Stimulated activated CD8-positive, alpha-beta memory T cell treated with anti-CD3 and anti-CD28 coated beads, Interleukin-4, amount 100 ng/mL, for 1 hour (primary cell): Measurements from ENCODE around the gene SCGB1C1.
"Not testable (repeated sequence)": the region's sequence is repeated elsewhere in the genome, so short reads cannot be mapped to it uniquely, and the experiment has no call there.

Source experiments
- DNase-seq, 2 donors: peaks; one replicate each; pipeline ENCODE4 v3.0.0-alpha.2; 2020; ENCODE audit warnings: low read depth in 2 of 2, low spot score in 1 of 2

Gene SCGB1C1

DNA sequence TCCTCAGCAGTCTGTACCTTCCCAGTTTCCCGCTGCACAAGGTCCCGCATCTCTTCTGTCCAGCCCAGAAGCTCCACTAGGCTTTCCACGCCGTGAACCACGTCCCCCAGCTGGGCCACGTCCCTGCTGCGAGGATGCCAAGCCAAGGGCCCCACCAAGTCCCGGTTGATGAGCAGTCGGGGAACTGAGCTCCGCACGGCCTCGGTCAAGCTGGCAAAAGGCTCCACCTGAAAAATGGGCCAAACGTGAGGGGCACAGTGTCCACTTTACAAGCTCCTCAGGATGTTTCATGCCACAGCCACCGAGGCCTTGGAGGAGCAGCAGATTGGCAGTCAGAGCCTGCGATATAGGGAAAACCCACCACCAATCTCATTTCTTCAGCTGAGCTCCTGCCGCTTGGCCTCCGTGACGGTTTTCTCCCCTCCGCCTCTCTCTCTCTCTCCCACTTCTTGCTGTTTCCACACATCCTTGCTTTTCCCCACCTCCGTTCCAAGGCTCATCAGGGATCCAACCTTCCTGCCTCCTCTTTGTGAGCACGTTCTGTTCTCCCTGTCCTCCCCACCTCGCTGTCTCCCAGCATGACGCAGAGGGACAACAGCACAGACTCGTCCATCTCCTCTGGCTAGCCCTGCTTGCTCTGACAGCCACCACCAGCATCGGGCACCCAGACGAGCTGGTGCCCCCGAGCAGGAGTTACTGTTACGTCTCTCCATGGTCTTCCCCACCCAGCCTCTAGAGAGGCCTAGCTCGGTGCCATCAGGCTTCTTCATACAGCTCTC is 26.1 kb downstream of the SCGB1C1 start:
- no peak for DNase-seq

DNA sequence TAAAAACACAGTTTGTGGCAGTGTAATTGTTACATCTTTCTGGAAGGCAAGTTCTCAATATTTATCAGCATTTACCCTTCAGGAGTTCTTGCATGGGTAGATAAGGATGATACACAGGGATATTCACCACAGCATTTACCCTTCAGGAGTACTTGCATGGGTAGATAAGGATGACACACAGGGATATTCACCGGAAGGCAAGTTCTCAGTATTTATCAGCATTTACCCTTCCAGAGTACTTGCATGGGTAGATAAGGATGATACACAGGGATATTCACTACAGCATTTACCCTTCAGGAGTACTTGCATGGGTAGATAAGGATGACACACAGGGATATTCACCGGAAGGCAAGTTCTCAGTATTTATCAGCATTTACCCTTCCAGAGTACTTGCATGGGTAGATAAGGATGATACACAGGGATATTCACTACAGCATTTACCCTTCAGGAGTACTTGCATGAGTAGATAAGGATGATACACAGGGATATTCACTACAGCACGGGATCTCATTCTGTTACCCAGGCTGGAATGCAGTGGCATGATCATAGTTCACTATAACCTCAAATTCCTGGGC is 27.9 kb downstream of the SCGB1C1 start:
- not testable (repeated sequence) for DNase-seq

DNA sequence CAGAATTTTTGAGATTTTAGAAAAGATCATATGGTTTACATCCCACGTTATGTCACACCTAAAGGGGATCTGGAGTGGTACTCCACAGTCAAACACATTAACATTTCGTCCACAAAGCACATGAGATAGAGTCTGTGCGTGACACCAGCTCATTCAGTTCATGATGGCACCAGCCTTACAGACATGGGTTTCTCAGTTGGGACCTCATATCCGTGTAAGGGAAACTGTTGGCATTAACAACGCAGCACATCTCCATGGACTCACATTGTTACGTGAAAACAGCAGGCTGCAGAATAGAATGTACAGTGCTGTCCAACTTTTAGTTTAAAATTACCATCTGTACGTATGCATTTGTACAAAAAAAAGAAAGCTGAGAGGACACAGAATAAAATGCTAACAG is 28.7 kb downstream of the SCGB1C1 start:
- no peak for DNase-seq

DNA sequence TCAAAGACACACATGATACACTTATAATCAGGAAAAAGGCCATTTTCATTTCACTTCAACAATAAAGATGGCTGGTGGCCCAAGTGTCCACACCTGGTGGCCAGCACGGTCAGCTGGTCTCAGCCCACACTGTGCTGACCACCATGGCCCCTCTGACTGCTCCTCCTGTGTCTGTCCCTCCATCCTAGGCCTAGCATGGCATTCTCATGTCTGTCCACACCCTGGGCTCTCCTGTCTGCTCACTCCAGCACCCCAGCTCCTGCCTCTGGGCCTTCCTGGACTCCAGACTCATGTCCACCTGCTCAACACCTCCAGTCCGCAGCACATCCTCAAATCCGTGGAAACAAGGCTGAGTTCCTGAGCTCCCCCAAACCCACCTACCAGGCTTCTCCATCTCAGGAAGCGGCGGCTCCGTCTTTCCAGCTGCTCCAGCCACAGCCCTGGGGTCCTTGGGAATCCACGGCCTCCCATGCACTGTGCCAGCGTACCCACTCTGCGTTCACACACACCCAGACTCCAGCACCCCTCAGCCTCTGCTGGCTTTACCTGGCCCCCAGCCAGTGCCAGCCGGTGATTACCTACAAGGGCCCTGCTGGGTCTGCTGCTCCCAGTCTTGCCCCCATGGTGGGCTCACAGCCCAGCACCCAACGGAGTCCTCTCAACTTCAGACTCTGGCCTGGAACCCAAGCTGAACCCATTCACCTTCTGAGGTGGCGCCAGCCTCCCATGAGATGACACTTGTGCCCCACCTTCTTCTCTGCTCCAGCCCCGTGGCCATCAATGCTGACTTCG is 29.3 kb downstream of the SCGB1C1 start:
- no peak for DNase-seq

DNA sequence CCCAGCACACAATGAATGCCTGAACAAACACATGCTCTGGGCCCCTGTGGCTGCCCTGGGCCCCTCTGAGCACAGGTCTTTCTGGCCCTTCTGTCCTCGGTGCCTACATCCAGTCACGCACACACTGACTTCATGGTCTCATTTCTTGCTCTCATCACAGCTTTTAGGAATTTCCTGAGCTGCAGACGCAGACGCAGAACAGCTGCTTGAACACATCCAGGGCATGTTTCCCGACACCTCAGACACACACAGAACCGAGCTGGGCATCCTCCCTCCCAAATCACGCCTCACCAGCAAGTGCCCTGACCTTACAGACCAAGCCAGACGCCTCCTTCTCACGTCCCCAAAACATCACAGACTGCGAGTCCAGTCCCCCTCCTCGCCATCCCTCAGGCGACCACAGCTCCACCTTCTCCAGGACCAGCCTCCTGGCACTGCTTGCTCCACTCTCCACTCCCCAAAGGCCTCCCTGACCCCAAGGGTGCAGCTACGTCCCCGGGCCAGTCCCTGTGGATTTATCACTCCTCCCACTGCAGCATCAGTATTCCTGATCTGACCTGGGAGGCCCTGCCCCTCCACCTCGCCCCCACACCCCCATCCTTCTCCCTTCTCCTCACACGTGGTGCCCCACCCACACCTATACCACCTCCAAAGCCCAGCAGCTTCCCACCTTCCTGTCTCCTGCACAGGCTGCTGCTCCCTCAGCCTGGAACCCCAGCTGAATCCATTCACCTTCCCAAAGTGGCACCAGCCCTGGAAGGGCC is 30.3 kb downstream of the SCGB1C1 start:
- no peak for DNase-seq

DNA sequence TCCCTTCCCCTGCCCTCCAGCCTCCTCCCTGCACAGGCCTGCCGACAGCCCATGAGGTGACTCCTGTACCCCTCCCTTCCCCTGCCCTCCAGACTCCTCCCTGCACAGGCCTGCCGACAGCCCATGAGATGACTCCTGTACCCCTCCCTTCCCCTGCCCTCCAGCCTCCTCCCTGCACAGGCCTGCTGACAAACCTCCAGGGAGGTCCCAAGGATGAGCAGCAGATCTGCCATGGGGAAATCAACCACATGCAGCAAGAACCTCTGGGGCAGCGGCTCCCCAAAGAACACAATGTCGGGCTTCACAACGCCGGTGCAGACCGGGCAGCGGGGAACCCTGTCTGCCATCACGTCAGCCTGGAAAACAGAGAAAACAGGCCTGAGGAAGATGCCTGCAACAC is 31.0 kb downstream of the SCGB1C1 start:
- DNase-seq = no peak

DNA sequence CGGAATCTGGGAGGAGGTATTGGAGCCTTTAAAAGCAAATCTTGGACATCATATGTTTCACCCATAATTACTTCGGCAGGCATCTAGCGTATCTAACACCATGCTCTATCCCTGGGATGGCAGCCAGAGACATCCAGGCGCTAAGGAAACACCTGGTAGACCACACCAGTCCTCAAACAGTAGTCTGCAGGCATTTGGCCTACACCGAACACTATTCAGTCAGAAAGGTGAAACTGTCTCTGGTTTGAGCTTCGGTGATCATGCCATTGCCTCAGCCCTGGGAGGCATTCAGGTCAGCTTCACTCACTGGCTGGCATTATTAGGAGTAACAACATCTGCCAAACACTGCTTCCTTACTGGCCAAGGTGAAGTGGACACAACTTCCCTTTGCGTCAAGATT is 31.5 kb downstream of the SCGB1C1 start:
- no peak for DNase-seq

DNA sequence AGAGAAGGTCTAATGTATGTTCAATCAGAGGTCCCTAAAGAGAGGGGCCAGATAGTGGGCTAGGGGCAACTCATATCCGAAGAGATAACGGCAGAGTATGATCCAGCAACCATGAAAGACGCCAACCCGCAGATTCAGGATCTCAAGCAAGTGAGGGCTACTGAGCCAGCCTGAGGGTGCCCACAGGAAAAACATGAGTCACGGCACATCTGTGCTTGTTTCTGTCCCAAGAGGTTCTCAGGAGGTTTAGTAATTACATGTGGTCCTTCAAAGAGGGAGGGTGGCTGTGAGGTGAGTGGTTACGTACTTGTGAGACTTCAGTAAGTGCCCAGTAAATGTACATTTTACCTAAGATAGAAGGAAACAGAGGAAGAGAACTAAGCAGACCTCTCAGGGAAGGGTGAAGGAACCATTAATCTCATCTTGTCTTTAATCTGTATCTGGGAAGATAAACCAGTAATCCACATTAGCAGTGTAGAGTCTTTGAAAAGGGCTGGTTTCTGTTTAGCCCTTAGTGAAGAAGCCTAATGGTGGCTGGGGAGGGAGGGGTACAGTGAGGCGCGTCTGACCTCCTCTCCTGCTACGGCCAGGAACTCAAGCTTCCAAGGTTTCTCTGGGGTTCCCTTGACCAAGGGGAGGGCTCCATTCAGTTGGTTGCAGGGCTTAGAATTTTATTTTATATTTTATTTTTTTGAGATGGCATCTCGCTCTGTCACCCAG is 33.0 kb downstream of the SCGB1C1 start:
- DNase-seq = no peak

DNA sequence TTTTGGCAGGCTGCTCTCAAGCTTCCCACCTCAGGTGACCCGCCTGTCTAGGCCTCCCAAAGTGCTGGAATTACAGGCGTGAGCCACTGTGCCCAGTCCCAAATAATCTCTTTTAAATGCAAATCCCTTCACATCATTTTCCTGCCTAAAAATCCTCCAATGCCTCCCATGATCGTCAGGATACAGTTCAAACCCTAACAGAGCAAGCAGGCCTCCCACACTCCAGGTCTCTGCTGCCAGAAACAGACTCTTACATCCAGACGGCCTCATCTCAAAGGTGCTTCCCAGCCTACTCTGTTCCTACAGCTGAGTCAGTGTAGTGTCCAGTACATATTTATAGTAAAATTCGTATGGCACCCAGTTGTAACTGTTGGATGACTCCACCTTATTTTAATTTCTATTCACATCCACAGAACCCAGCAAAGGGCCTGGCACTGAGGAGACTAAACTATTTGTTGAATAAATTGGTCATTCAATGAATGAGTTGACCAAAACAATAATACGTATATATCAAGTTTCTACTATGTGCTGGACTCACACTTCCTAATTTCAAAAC is 35.0 kb downstream of the SCGB1C1 start:
- DNase-seq = no peak

DNA sequence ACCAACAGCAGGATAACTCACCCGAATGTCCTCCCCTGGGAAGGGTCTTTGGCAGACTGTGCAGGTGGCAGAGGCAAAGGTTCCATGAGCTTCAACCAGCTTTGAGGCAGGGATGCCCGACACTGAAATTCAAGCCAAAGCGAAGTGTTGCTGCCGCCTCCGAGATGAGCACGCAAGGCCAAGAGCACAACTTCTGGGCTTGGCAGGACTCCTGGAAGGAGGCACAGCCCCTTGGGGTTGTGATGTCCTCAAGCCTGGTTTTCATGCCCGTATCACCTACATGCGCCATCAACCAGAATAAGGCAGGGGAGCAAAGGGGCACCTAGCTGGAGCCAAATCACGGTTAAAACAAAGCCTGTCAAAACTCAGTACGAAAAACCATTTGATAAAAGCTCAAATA is 37.6 kb downstream of the SCGB1C1 start:
- no peak for DNase-seq

DNA sequence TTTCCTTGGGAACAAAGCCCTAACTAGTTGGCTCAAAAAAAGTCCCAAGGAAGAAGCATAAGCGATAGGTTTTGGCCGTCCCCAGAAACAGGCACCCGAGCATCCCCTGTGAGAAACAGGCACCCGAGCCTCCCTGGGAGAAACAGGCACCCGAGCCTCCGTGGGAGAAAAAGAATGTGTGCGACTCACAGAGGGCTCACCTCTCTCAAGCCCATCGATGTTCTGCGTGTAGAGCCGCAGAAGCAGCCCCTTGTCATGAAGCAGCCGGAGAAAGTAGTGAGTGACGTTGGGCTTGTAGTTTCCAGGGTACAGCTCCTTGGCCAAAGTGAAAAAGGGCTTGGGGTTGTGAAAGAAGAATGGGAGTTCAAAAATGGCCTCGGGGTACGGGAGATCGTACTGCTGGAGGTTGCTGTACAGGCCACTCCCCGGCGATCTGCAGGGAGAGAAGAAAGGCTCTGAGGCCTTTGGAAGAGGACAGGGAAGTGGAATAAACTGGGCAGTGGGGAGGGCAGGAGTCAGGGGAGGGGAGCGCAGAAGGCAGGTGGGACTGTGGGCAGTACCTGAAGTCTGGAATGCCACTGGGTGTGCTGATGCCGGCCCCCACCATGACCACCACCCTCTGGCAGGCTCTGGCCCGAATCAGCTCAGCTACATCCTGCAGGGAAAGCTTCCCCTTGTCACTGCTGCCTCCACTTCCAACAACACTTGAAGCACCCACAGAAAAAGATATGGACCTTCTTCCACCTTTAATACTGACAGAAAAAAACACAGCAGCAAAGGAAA is 40.1 kb downstream of the SCGB1C1 start:
- no peak for DNase-seq

DNA sequence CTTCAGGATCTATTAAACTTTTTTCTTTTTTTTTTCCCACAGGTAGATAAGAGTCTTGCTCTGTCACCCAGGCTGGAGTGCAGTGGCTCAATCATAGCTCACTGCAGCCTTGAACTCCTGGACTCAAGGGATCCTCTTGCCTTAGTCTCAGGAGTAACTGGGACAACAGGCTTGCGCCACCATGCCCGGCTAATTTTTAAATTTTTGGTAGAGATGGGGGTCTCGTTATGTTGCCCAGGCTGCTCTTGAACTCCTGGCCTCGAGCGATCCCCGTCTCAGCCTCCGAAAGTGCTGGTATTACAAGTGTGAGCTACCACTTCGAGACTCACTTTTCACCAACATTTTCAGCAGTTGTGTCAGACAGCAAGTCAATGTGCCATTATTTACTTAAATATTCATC is 42.3 kb downstream of the SCGB1C1 start:
- DNase-seq = no peak

DNA sequence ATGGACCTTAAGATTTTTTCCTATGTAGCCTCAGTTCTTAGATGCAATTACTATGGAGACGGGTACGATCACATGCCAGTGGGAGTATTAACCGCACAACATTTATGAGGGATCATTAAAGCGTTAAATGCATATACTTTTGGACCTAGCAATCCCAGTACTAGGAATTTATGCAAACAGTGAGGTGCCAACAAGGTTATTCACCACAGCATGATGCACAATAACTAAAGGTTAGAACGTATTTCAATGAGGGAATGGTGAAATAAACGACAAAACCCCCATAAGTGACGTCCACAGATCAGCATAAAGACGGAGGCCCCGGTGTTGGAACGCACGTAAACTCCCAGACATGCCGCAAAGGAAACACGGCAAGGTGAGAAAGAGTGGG is 42.7 kb downstream of the SCGB1C1 start:
- peak in 1 of 2 donors; percentile 35 for DNase-seq

DNA sequence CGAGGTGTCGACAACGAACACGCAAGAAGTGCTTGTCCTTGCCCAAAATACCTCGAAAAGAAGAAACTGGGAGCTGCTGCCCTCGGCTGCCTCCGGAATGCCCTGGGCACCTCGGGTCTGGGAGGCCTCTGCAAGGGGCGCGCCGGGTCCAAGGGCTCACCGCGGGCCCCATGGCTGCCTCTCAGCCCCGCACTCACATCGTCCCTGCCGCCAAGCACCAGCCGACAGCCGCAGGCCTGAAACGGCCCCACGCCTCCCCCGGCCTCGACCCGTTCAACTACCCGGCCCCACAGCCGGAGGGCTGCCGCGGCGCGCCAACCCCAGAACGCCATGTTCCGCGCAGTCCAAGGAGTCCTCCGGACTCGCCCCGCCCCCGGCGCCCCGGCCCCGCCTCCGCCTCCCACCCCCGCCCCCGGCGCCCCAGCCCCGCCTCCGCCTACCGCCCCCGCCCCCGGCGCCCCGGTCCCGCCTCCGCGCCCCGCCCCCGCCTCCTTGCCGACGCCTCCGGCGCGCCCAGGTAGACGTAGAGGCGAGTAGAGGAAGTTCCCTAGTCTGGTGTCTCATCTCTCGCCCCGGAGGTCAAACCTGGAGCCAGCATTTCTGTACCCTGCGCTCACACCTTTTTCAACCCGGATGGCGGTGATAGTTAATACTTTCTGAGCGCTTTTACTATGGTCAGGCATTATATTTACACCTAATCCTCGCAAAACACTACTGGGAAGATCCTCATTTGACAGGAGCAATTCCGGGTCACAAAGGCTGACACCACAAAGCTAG is 43.3 kb downstream of the SCGB1C1 start, which contains the start of gene SIRT3:
TSS of gene SIRT3 (minus strand) at position 346 of the 777 bp plus-strand sequence. CDS start at position 332, 14 bp downstream.
- DNase-seq = peak; percentile 64 to 76

DNA sequence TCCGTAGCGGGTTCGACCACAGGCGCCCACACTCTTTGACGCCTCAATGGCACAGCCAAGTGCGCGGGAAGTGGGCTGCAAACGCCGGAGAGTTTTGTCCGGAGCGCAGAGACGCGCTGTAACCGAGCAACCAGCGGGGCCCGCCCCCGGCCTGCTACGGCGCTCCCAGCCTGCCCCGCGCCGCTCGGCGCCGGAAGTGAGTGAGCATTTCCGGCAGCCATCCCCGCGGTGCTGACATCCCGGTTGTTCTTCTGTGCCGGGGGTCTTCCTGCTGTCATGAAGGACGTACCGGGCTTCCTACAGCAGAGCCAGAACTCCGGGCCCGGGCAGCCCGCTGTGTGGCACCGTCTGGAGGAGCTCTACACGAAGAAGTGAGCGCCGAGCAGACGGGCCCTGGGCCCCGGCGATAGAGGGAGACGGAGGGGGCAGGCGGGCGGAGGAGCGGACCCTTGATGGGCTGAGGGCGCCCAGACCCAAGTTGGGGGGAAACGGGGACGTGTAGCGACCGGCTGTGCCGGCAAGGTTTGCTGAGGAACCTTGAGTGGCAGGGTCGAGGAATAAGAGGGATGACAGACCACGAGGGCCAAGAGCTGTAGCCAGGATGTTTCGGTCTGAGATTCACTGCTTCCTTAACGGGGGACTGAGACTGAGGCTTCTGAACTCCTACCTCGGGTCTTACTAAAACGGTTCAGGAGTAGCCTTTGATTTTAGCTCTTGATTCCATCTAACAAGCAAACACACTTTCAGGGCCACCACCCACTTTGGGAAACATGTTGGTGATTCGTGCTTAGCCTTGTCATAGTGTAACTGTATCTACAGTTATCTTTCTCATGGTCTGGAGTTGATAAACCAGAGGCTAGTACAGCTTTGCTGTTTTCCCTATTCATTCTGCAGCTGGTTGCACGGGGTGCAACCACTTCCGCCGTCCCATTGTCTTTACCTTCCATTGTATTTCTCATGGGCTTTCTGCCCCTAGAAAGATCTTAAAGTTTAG is 44.2 kb downstream of the SCGB1C1 start, which contains the start of gene PSMD13:
TSS of gene PSMD13 (plus strand) at position 203 of the 994 bp plus-strand sequence. CDS start at position 277, 74 bp downstream.
- DNase-seq = peak; percentile 78 to 81

DNA sequence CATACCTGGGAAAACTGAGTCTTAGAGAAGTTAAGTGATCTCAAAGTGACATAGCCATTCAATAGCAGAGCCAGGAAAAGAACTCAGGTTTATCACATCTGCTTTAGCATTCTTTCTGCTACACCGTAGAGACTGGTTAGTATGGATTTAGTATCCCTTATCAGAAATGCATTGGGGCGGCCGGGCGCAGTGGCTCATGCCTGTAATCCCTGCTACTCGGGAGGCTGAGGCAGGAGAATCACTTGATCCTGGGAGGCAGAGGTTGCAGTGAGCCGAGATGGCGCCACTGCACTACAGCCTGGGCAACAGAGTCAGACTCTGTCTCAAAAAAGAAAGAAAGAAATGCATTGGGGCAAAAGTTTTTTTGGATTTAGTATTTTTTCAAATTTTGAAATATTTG is 45.5 kb downstream of the SCGB1C1 start:
- DNase-seq = not testable (repeated sequence)

DNA sequence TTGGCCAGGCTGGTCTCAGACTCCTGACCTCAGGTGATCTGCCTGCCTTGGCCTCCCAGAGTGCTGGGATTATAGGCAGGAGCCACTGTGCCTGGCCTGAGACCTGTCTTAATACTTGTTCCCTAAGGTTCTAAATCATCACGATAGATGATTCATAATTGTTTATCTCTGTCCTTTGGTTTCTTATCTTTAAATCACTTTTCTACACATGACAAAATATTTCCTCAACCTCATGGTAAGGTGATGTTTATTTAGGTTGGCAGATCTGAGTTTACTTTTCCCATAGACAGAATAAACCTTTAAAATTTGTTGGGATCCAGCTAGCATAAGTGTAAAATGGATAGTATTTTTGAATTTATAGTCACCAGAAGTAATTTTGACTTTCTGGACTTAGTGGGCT is 47.4 kb downstream of the SCGB1C1 start:
- DNase-seq = no peak
